Activated T-cell treated with anti-CD3 and anti-CD28 coated beads, Interleukin-2, amount 50 U/mL, for 24 hours (primary cell): ENCODE data around the gene PAQR7.

ENCODE experiments used
- DNase-seq: peaks from one replicate; pipeline ENCODE4 v3.0.0-alpha.2; 2020
- H3K27ac Mint-ChIP-seq: 2 replicates; pipeline ENCODE4 v1.8.0; 2020; ENCODE audit warnings: mild to moderate bottlenecking, mixed read lengths
- H3K27me3 Mint-ChIP-seq: 2 replicates; pipeline ENCODE4 v1.8.0; 2020; ENCODE audit warnings: mixed read lengths
- H3K36me3 Mint-ChIP-seq: 2 replicates; pipeline ENCODE4 v1.8.0; 2020; ENCODE audit warnings: low read depth, mixed read lengths
- H3K4me1 Mint-ChIP-seq: 2 replicates; pipeline ENCODE4 v1.8.0; 2020; ENCODE audit warnings: low read depth, mixed read lengths
- H3K4me3 Mint-ChIP-seq: 2 replicates; pipeline ENCODE4 v1.8.0; 2020; ENCODE audit warnings: mild to moderate bottlenecking, moderate library complexity, mixed read lengths
- H3K9me3 Mint-ChIP-seq: 2 replicates; pipeline ENCODE4 v1.8.0; 2020; ENCODE audit warnings: mixed read lengths

The PAQR7 gene

DNA sequence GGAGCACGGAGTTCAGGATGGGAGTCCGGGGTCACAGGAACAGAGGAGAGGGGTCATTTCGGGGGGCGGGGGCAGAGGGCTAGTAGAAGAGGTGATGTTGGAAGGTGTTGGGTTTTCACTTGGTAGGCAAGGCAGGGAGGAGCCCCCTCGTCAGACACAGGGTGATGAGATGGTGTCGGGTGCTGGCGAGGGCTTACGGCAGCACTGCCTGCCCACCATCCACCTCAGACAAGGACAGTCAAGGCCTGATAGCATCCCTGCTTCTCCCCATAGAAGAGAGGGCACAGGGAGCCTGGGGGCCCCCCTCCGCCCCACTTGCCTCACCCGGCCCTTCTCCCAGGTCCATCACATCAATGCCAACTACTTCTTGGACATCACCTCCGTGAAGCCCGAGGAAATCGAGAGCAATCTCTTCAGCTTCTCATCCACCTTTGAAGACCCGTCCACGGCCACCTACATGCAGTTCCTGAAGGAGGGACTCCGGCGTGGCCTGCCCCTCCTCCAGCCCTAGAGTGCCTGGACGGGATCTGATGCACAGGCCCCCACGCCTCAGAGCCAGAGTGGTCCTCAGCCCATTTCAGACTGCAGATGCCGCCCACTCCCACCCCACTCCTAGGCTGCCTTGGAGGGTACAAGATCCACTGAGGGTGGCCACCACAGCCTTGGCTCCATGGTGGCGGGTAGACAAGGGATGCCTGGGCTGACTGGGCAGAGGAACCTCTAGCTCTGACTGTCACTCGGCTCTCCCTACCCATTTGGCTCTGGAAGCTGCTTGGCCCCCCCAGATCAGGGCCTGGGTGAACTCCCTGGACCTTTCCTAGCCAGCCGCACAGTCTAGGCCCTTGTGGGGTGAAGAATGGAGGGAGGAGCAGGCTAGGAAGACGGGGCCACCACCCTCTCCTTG is 60.0 kb downstream of the PAQR7 start:
- Mint-ChIP-seq H3K36me3 (peaks cover 29% of the 10 kb centered on the region), H3K9me3 (no peaks in the 10 kb centered on the region)

DNA sequence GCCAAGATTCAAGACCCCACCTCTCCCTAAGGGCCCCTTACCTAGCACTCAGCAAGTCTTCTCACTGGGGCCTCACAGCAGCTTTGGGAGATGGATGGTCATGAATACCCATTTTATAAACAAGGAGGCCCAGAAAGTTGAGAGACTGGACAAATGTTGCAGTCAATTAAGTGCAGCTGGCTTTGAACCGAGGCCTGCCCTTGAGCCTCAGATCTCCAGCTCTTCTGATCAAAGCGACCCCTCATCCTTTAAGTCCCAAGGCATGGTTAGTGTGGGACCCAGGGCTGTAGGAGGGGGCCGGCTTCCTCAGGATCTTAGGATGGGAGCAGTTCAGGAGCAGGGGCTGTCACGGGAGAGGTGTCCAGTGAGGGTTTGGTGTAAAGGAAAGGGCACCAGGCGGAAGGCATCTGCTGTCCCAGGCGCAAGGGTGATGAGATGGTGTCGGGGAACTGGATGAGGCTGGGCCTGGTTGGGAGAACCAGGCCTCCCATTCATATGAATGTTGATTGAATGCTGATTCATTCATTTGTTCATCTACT is 60.9 kb downstream of the PAQR7 start:
- no peak for DNase-seq
- Mint-ChIP-seq H3K27me3 (no peaks in the 10 kb centered on the region), H3K27ac (peak overlapping the region; percentile 23), H3K9me3 (no peaks in the 10 kb centered on the region), H3K36me3 (peaks cover 37% of the 10 kb centered on the region), H3K4me1 (peaks cover 20% of the 10 kb centered on the region), H3K4me3 (no peak overlapping the region)

More for the DNA sequence above, 60.0 kb downstream of the PAQR7 start:
- H3K27me3 Mint-ChIP-seq, result no peaks in the 10 kb centered on the region
- H3K27ac Mint-ChIP-seq, result no peak overlapping the region
- H3K4me3 Mint-ChIP-seq, result no peak overlapping the region
- DNase-seq, result no peak
- H3K4me1 Mint-ChIP-seq, result peaks cover 20% of the 10 kb centered on the region

DNA sequence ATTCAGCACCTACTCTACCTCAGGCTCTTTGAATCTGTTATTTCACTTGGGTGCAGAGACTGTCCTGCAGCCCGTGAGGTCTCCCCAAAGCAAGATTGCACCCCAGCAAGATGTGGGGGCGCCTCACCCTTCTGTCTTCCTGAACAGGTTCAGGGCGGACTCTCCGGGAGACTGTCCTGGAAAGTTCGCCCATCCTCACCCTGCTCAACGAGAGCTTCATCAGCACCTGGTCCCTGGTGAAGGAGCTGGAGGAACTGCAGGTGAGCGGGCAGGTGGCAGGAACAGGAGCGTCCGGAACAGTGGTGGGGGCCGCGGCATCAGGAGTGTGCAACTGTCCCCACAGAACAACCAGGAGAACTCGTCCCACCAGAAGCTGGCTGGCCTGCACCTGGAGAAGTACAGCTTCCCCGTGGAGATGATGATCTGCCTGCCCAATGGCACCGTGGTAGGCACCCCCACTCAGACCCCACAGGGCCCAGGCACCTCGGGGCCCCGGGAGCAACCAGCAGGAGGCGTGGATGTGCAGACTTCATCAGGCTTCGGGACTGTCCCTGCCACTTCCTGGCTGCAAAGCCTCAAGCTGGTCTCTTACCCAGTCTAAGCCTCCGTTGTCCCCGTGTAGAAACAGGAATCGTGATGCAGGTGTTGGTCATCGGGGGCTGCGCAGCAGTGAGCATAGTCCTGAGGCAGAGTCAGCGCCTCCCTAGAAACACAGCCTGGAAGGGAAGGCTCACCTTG is 61.6 kb downstream of the PAQR7 start:
- no peaks in the 10 kb centered on the region for H3K9me3 Mint-ChIP-seq
- H3K27ac Mint-ChIP-seq, result no peak overlapping the region
- no peak for DNase-seq
- no peaks in the 10 kb centered on the region for H3K27me3 Mint-ChIP-seq
- H3K4me3 Mint-ChIP-seq, result no peak overlapping the region
- H3K4me1 Mint-ChIP-seq, result peaks cover 15% of the 10 kb centered on the region
- H3K36me3 Mint-ChIP-seq, result peaks cover 44% of the 10 kb centered on the region

DNA sequence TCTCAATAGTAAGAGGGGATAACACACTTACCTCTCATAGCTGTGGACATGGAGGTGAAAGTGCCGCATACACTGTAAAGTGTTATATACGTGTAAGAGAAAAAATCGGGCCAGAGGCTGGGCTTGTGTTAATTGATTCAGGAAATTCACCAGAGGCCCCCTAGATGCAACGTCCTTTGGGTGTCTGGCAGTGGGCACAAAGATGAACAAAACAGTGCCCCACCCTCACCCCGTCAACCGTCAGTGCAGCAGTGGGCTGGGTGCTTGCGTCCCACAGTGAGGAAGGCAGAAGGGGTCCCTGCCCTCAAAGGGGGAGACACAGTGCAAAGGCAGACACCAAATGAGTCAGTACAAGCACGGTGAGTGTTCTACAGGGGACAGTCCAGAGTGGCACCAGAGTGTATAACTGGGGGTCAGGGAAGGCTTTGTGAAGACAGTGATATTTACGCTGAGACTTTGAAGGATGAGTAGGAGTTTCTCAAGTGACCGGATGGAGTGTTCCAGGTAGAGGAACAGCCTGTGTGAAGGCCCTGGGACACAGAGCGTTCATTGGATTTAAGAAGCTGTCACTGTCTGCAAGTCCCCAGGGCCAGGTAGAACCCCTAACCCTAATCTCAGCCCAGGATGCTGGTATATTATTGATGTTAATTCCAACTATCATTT is 62.3 kb downstream of the PAQR7 start:
- H3K4me1 Mint-ChIP-seq, result peaks cover 8% of the 10 kb centered on the region
- H3K9me3 Mint-ChIP-seq, result no peaks in the 10 kb centered on the region
- peaks cover 47% of the 10 kb centered on the region for H3K36me3 Mint-ChIP-seq
- no peak for DNase-seq
- H3K27me3 Mint-ChIP-seq, result no peaks in the 10 kb centered on the region
- no peak overlapping the region for H3K27ac Mint-ChIP-seq
- H3K4me3 Mint-ChIP-seq, result no peak overlapping the region
